Thyroid gland (tissue), 4 donors: ENCODE data around the gene DHDH. TPM values are rescaled to one million over a fixed set of nuclear protein-coding genes. Genes with fewer than 3 reads are reported as not detected.

ENCODE experiments used
- DNase-seq, 2 donors: peaks; one replicate each; pipeline ENCODE4 v3.0.0-alpha.2; 2019
- H3K27ac ChIP-seq, 3 donors: fragments of 200-600 bp; sonication (generic); 1 replicate in 2 of 3; 2 replicates in 1 of 3; pipeline ENCODE4 v1.5.1; 2016 to 2019; ENCODE audit warnings: mild to moderate bottlenecking in 1 of 3, moderate library complexity in 1 of 3
- H3K27me3 ChIP-seq: fragments of 200-600 bp; sonication (generic); one replicate; pipeline ENCODE4 v1.5.1; 2019
- H3K36me3 ChIP-seq, 2 donors: fragments of 200-600 bp; sonication (generic); one replicate each; pipeline ENCODE4 v1.5.1; 2016 to 2019
- H3K4me1 ChIP-seq, 2 donors: fragments of 200-600 bp; sonication (generic); one replicate each; pipeline ENCODE4 v1.5.1; 2017 to 2019
- H3K4me3 ChIP-seq, 3 donors: fragments of 200-600 bp; sonication (generic); replicated peaks in 1 of 3; 1 replicate in 2 of 3; 2 replicates in 1 of 3; pipeline ENCODE4 v1.5.1; 2016; ENCODE audit warnings: mild to moderate bottlenecking in 1 of 3
- H3K9me3 ChIP-seq: fragments of 200-600 bp; sonication (generic); one replicate; pipeline ENCODE4 v1.5.1; 2017
- CTCF ChIP-seq, 6 experiments: fragments of 200-600 bp in 3 of 6; fragments of 450-650 bp in 3 of 6; sonication (generic) in 3 of 6; IDR thresholded peaks; one replicate each; pipeline ENCODE4 v1.5.1; 2016 to 2019; ENCODE audit warnings: antibody characterized with exemption in 6 of 6, mild to moderate bottlenecking in 2 of 6, inconsistent platforms in 1 of 6, moderate library complexity in 1 of 6
- POLR2A ChIP-seq, 2 donors: fragments of 450-650 bp; IDR thresholded peaks; one replicate each; pipeline ENCODE4 v1.6.1; 2017; ENCODE audit warnings: antibody characterized with exemption in 2 of 2, mild to moderate bottlenecking in 2 of 2, moderate library complexity in 1 of 2
- WGBS, 2 donors: methylation state at CpG; one replicate each; pipeline ENCODE4 v1.1.5; 2017; 5-methylcytosine and 5-hydroxymethylcytosine counted together
- intact Hi-C: fragments of 100-400 bp; cut with DNase I; formaldehyde crosslinking; loops from one replicate; pipeline ENCODE4 v1.15.1; 2023
- total RNA-seq, 4 donors: library from RNA; depleted of rRNA; stranded (reverse); fragments of >200 nt; gene quantifications; one replicate each; pipeline ENCODE4 v1.2.3, GENCODE V29; 2016

Gene DHDH
- total RNA-seq, 4 donors from 2014 or later = not detected

GRCh38 chr19:48967346-48968178, 34.1 kb downstream of the DHDH start:
- peaks cover 42 to 47% of the 10 kb centered on the region in 2 donors for H3K4me1 ChIP-seq
- intact Hi-C loops = no loop called here
- H3K4me3 ChIP-seq = peak overlapping the region in 1 of 3 donors; percentile 95
- peak; percentile 52 to 57 for DNase-seq
- WGBS, 2 donors = 87 to 88% methylated on average over 14 of the region's 14 CpGs
- TF ChIP-seq POLR2A (IDR thresholded peaks at IDR 0.05) (no peak), CTCF (IDR thresholded peaks at IDR 0.05) (no peak)
- H3K36me3 ChIP-seq = peaks cover 15 to 17% of the 10 kb centered on the region in 2 donors
- no peaks in the 10 kb centered on the region for H3K9me3 ChIP-seq
- H3K27me3 ChIP-seq = no peaks in the 10 kb centered on the region
- H3K27ac ChIP-seq = peak overlapping the region; percentile 91 to 97 (median 92)

- peak; percentile 30 to 48 for DNase-seq
- Histone ChIP-seq H3K36me3 (peaks cover 15 to 17% of the 10 kb centered on the region in 2 donors), H3K4me1 (peaks cover 39 to 42% of the 10 kb centered on the region in 2 donors), H3K4me3 (no peak overlapping the region), H3K27ac (peak overlapping the region; percentile 1 to 97 (median 7)), H3K27me3 (no peaks in the 10 kb centered on the region), H3K9me3 (no peaks in the 10 kb centered on the region)
- intact Hi-C loops = no loop called here
- TF ChIP-seq CTCF (IDR thresholded peaks at IDR 0.05) (no peak), POLR2A (IDR thresholded peaks at IDR 0.05) (no peak)
- 70 to 75% methylated on average over 4 of the region's 4 CpGs for WGBS, 2 donors
Observed at GRCh38 chr19:48968179-48968661, 34.7 kb downstream of the DHDH start.

- peak overlapping the region; percentile 1 to 97 (median 7) for H3K27ac ChIP-seq
- H3K27me3 ChIP-seq = no peaks in the 10 kb centered on the region
- TF ChIP-seq CTCF (IDR thresholded peaks at IDR 0.05) (no peak), POLR2A (IDR thresholded peaks at IDR 0.05) (no peak)
- intact Hi-C loops = no loop called here
- peak; percentile 74 to 82 for DNase-seq
- H3K4me3 ChIP-seq = no peak overlapping the region
- 69 to 86% methylated on average over 13 to 15 of the region's 15 CpGs for WGBS, 2 donors
- H3K9me3 ChIP-seq = no peaks in the 10 kb centered on the region
- peaks cover 33 to 36% of the 10 kb centered on the region in 2 donors for H3K4me1 ChIP-seq
- peaks cover 17 to 20% of the 10 kb centered on the region in 2 donors for H3K36me3 ChIP-seq
Observed at GRCh38 chr19:48968813-48969218, 35.3 kb downstream of the DHDH start.

- WGBS, 2 donors = 95 to 97% methylated on average over 41 to 44 of the region's 45 CpGs
- Histone ChIP-seq H3K4me3 (no peak overlapping the region), H3K4me1 (peaks cover 26 to 30% of the 10 kb centered on the region in 2 donors), H3K27me3 (no peaks in the 10 kb centered on the region), H3K9me3 (no peaks in the 10 kb centered on the region), H3K36me3 (peaks cover 20 to 26% of the 10 kb centered on the region in 2 donors), H3K27ac (no peak overlapping the region)
- TF ChIP-seq CTCF (IDR thresholded peaks at IDR 0.05) (no peak), POLR2A (IDR thresholded peaks at IDR 0.05) (no peak)
- intact Hi-C loops = loop anchor here (5.0 to 10.0 kb wide), 2 partner anchors 105 to 172 kb away; partner anchors contain the start of gene PLEKHA4
- DNase-seq = no peak
Observed at GRCh38 chr19:48969276-48970138, 36.0 kb downstream of the DHDH start.
